Nephron progenitor cell (in vitro differentiated cells): ENCODE results near the gene SCAMP2.

Experiments used
- DNase-seq: peaks from one replicate; pipeline ENCODE4 v3.0.0; 2021
- H3K27ac Mint-ChIP-seq: 2 replicates; pipeline ENCODE4 v1.8.0; 2021; ENCODE audit warnings: mild to moderate bottlenecking, moderate library complexity, mixed read lengths
- H3K27me3 Mint-ChIP-seq: 2 replicates; pipeline ENCODE4 v1.8.0; 2021; ENCODE audit warnings: mild to moderate bottlenecking, low read depth, mixed read lengths; ENCODE audit not compliant: poor library complexity
- H3K36me3 Mint-ChIP-seq: 2 replicates; pipeline ENCODE4 v1.8.0; 2021; ENCODE audit warnings: low read depth, mixed read lengths
- H3K4me1 Mint-ChIP-seq: 2 replicates; pipeline ENCODE4 v1.8.0; 2021; ENCODE audit warnings: mixed read lengths
- H3K4me3 Mint-ChIP-seq: 2 replicates; pipeline ENCODE4 v1.8.0; 2021; ENCODE audit warnings: mild to moderate bottlenecking, moderate library complexity, mixed read lengths
- H3K9me3 Mint-ChIP-seq: 2 replicates; pipeline ENCODE4 v1.8.0; 2021; ENCODE audit warnings: mild to moderate bottlenecking, moderate library complexity, mixed read lengths
- TF ChIP-seq, protein P1 (sequence below): fragments of 200-600 bp; sonication (generic); IDR thresholded peaks from 2 replicates; pipeline ENCODE4 v1.5.0; 2021; ENCODE audit warnings: antibody characterized with exemption

The SCAMP2 gene

DNA sequence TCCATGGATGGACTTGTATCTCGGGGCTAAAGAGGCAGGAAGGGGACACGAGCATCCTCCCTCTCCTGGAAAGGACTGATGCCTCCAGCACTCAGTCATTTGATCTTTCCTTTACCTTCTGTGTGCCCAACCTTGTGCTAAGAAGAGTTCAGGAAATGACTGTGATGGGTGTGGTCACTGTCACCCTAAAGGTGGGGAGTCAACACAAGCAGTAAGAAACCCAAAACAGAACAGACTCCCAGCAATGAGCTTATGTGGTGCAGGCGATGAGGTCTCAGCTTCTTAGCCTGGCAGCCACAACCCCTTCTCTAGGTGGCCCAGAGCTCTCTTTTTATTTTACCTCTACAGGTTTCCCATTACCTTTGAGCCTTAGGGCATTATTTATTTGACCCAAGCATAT, 20.5 kb upstream of the SCAMP2 start:
- Mint-ChIP-seq H3K4me3 (no peak overlapping the region), H3K4me1 (peaks cover 26% of the 10 kb centered on the region), H3K9me3 (no peaks in the 10 kb centered on the region), H3K27ac (no peak overlapping the region), H3K27me3 (no peaks in the 10 kb centered on the region), H3K36me3 (peaks cover 27% of the 10 kb centered on the region)
- TF ChIP-seq, protein P1, sequence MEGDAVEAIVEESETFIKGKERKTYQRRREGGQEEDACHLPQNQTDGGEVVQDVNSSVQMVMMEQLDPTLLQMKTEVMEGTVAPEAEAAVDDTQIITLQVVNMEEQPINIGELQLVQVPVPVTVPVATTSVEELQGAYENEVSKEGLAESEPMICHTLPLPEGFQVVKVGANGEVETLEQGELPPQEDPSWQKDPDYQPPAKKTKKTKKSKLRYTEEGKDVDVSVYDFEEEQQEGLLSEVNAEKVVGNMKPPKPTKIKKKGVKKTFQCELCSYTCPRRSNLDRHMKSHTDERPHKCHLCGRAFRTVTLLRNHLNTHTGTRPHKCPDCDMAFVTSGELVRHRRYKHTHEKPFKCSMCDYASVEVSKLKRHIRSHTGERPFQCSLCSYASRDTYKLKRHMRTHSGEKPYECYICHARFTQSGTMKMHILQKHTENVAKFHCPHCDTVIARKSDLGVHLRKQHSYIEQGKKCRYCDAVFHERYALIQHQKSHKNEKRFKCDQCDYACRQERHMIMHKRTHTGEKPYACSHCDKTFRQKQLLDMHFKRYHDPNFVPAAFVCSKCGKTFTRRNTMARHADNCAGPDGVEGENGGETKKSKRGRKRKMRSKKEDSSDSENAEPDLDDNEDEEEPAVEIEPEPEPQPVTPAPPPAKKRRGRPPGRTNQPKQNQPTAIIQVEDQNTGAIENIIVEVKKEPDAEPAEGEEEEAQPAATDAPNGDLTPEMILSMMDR, result no peak
- no peak for DNase-seq

DNA sequence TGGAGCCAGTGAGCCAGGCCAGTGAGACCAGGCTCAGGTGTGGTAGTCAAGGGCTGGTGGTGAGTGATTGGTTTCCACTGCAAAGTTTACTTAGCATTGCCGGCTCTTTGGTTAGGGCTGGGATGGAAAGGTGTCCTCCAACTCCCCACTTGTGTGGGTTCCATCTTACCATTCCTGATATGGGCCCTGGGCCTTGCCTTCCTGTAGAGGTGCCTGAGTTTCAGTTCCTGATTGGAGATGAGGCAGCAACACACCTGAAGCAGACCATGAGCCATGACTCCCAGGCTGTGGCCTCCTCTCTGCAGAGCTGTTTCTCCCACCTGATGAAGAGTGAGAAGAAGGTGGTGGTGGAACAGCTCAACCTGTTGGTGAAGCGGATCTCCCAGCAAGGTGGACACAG, 19.8 kb upstream of the SCAMP2 start:
- Mint-ChIP-seq H3K36me3 (peaks cover 27% of the 10 kb centered on the region), H3K4me1 (peaks cover 28% of the 10 kb centered on the region), H3K27me3 (no peaks in the 10 kb centered on the region), H3K4me3 (no peak overlapping the region), H3K9me3 (no peaks in the 10 kb centered on the region), H3K27ac (no peak overlapping the region)
- DNase-seq, result no peak
- TF ChIP-seq, protein P1, result no peak

DNA sequence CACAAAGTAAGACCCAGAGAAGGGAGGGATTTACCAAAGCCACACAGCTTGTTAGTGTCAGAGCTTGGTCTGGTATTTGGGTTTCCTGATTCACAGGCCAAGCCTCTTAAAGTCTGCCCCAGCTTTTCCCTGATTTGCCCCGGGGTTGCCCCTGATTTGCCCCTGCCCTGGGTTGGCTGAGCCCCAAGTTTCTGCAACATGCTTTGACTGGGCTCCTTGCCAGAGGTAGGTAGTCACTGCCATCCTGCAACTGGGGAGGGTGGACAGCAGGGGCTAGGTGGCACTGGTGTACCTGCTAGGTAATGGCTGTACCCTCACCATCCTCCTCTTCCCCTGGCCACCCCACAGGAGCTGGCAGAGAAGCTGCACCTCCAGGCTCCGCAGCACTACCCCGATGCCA, 19.1 kb upstream of the SCAMP2 start:
- no peak for DNase-seq
- H3K4me3 Mint-ChIP-seq, result no peak overlapping the region
- TF ChIP-seq, protein P1, result no peak
- peaks cover 27% of the 10 kb centered on the region for H3K36me3 Mint-ChIP-seq
- H3K9me3 Mint-ChIP-seq, result no peaks in the 10 kb centered on the region
- no peak overlapping the region for H3K27ac Mint-ChIP-seq
- H3K4me1 Mint-ChIP-seq, result peaks cover 30% of the 10 kb centered on the region
- no peaks in the 10 kb centered on the region for H3K27me3 Mint-ChIP-seq

DNA sequence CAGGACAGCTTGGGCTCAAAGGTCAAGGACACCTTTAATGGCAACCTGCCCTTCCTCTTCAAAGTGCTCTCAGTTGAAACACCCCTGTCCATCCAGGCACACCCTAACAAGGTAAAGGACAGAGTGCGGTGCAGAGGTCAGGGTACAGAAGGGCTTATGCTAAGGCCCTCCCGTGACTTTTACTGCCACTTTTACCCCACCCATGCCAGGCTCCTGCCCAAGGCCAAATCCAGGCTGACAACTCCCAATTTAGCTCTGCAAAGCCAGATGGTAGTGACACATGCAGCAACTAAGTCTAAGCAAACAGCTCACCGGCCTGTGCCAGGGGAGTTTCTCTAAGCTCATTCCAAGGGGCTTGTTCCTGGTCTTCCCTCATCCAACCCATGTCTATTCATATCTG, 18.3 kb upstream of the SCAMP2 start:
- TF ChIP-seq, protein P1, result no peak
- Mint-ChIP-seq H3K4me1 (peaks cover 33% of the 10 kb centered on the region), H3K4me3 (peak overlapping the region; percentile 63), H3K27me3 (peaks cover 5% of the 10 kb centered on the region), H3K27ac (no peak overlapping the region), H3K36me3 (peaks cover 22% of the 10 kb centered on the region), H3K9me3 (no peaks in the 10 kb centered on the region)
- DNase-seq, result no peak

DNA sequence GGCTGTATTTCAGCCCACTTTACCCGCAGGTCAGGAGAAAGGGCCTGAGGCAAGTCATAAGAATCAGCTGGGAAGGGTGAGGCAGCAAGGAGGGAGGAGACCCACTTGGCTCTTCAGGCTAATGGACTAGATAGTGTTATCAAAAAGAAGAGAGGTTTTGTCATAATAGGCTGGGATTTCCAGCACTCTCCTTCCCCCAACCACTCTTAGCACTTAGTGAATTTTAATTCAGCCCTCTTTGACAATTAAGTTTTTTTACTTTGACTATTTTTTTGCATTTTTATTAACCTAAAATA, 17.4 kb upstream of the SCAMP2 start:
- DNase-seq, result no peak
- Mint-ChIP-seq H3K27ac (no peak overlapping the region), H3K36me3 (peaks cover 21% of the 10 kb centered on the region), H3K4me1 (peaks cover 33% of the 10 kb centered on the region), H3K9me3 (no peaks in the 10 kb centered on the region), H3K27me3 (peaks cover 10% of the 10 kb centered on the region), H3K4me3 (peak overlapping the region; percentile 88)
- TF ChIP-seq, protein P1, result no peak

DNA sequence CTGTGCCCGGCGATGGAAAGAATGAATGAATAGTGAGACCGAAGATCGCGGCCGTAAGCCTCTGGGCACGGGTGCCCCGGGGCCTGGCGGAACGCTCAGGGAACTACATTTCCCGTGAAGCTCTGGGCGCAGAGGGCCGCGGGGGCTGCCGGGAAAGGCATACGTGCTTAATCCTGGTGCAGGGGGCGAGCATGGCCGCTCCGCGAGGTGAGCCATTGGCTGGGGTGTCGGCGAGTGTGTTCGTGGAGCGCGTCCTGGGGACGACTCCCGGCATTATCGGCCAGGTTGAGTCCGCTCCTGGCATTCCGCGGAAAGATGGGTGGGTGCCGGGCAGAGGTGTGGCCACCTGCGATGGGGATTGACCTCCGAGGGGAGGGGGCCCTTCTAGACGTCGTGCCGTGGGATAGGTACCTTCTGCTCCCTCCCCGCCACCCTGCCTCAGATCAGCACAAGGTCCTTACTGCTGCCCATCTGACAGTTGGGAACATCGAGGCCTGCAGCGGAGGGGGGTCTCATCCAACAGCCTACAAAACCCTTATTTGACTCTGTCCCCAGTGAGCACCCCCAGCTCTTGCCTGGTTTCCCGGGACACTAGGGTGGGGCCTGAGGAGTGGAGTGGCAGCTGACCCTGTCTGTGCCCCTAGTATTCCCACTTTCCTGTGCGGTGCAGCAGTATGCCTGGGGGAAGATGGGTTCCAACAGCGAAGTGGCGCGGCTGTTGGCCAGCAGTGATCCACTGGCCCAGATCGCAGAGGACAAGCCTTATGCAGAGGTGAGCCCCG, 16.9 kb upstream of the SCAMP2 start, which contains the start of gene MPI:
MPI (plus strand) TSS at position 160 of the 782 bp plus-strand sequence; CDS start at position 192, 32 bp downstream.
- Mint-ChIP-seq H3K36me3 (peaks cover 17% of the 10 kb centered on the region), H3K4me1 (peaks cover 33% of the 10 kb centered on the region), H3K9me3 (no peaks in the 10 kb centered on the region)

More for the DNA sequence above, 16.9 kb upstream of the SCAMP2 start, which contains the start of gene MPI:
- TF ChIP-seq, protein P1, result no peak
- H3K27me3 Mint-ChIP-seq, result peaks cover 10% of the 10 kb centered on the region
- DNase-seq, result peak; percentile 90
- peak within 1 kb of the TSS; percentile 88 for H3K4me3 Mint-ChIP-seq
- H3K27ac Mint-ChIP-seq, result peak within 1 kb of the TSS; percentile 19
